Neural cell (in vitro differentiated cells): ENCODE measurements around the gene ELK4. TPM values are rescaled to one million over a fixed set of nuclear protein-coding genes. Genes with fewer than 3 reads are reported as not detected.

Experiments used
- H2AFZ ChIP-seq: fragments of 200-600, 300-800 bp; sonication (generic), shearing (Covaris generic); 2 replicates; pipeline ENCODE4 v1.6.0; 2014; ENCODE audit warnings: low read depth, mild to moderate bottlenecking, antibody characterized with exemption, low read length, moderate library complexity
- H3F3A ChIP-seq: fragments of 200-600 bp; shearing (Covaris generic); 2 replicates; pipeline ENCODE4 v1.6.1; 2016; ENCODE audit warnings: mild to moderate bottlenecking, moderate library complexity, mixed read lengths, antibody characterized with exemption, low read length; ENCODE audit not compliant: insufficient read depth, poor library complexity, severe bottlenecking
- H3K27ac ChIP-seq: fragments of 200-600, 300-800 bp; sonication (generic), shearing (Covaris generic); 2 replicates; pipeline ENCODE4 v1.5.1; 2014; ENCODE audit warnings: mild to moderate bottlenecking, low read length, moderate library complexity
- H3K27me3 ChIP-seq: fragments of 300-800, 200-600 bp; sonication (generic), shearing (Covaris generic); 2 replicates; pipeline ENCODE4 v1.6.0; 2014; ENCODE audit warnings: mild to moderate bottlenecking, low read depth, low read length, moderate library complexity; ENCODE audit not compliant: insufficient read depth
- H3K36me3 ChIP-seq: fragments of 300-800, 200-600 bp; sonication (generic), shearing (Covaris generic); 2 replicates; pipeline ENCODE4 v1.5.1; 2014; ENCODE audit warnings: mild to moderate bottlenecking, antibody characterized with exemption, low read length, moderate library complexity; ENCODE audit not compliant: insufficient read depth
- H3K4me2 ChIP-seq: fragments of 300-800, 200-600 bp; sonication (generic), shearing (Covaris generic); 2 replicates; pipeline ENCODE4 v1.6.0; 2014; ENCODE audit warnings: mild to moderate bottlenecking, low read length
- H3K4me3 ChIP-seq: fragments of 300-800, 200-600 bp; sonication (generic), shearing (Covaris generic); 2 replicates; pipeline ENCODE4 v1.5.1; 2014; ENCODE audit warnings: mild to moderate bottlenecking, low read length, moderate library complexity
- H3K79me2 ChIP-seq: fragments of 200-600 bp; shearing (Covaris generic); replicated peaks from 2 replicates; pipeline ENCODE4 v1.6.0; 2014; ENCODE audit warnings: mild to moderate bottlenecking, low read length, moderate library complexity; ENCODE audit not compliant: insufficient read depth
- H3K9ac ChIP-seq: fragments of 300-800, 200-600 bp; sonication (generic), shearing (Covaris generic); 2 replicates; pipeline ENCODE4 v1.6.1; 2016; ENCODE audit warnings: mild to moderate bottlenecking, low read length, mixed read lengths
- H3K9me2 ChIP-seq: fragments of 200-600 bp; shearing (Covaris generic); 2 replicates; pipeline ENCODE4 v1.6.1; 2016; ENCODE audit warnings: mild to moderate bottlenecking, low read length, mixed read lengths; ENCODE audit not compliant: insufficient read depth
- H3K9me3 ChIP-seq: fragments of 200-600, 300-800 bp; sonication (generic), shearing (Covaris generic); 2 replicates; pipeline ENCODE4 v1.6.1; 2016; ENCODE audit warnings: mild to moderate bottlenecking, mixed run types, low read length, moderate library complexity, mixed read lengths
- H4K20me1 ChIP-seq: fragments of 200-600 bp; shearing (Covaris generic); 2 replicates; pipeline ENCODE4 v1.6.1; 2016; ENCODE audit warnings: mild to moderate bottlenecking, mixed run types; ENCODE audit not compliant: insufficient read depth
- EP300 ChIP-seq: fragments of 450-650 bp; conservative IDR thresholded peaks from 2 replicates; pipeline ENCODE4 v1.6.1; 2014; ENCODE audit warnings: antibody characterized with exemption, mild to moderate bottlenecking, moderate library complexity; ENCODE audit not compliant: poor library complexity, severe bottlenecking
- EZH2 ChIP-seq: fragments of 200-600, 300-800 bp; shearing (Covaris generic), sonication (generic); IDR thresholded peaks from 2 replicates; pipeline ENCODE4 v1.6.1; 2014; ENCODE audit warnings: antibody characterized with exemption, low read length, borderline replicate concordance, mild to moderate bottlenecking; ENCODE audit not compliant: insufficient read depth, poor library complexity, severe bottlenecking
- MXI1 ChIP-seq: fragments of 450-650 bp; conservative IDR thresholded peaks from 2 replicates; pipeline ENCODE4 v1.6.1; 2014; ENCODE audit warnings: antibody characterized with exemption, mild to moderate bottlenecking; ENCODE audit not compliant: poor library complexity, severe bottlenecking
- POLR2AphosphoS5 ChIP-seq: IDR thresholded peaks from 2 replicates; pipeline ENCODE4 v1.6.1; 2012
- RAD21 ChIP-seq: fragments of 450-650 bp; conservative IDR thresholded peaks from 2 replicates; pipeline ENCODE4 v1.6.1; 2014; ENCODE audit warnings: antibody characterized with exemption, mild to moderate bottlenecking, moderate library complexity
- REST ChIP-seq: IDR thresholded peaks from 2 replicates; pipeline ENCODE4 v1.6.1; 2012; ENCODE audit warnings: borderline replicate concordance
- SMC3 ChIP-seq: fragments of 450-650 bp; conservative IDR thresholded peaks from 2 replicates; pipeline ENCODE4 v1.6.1; 2014; ENCODE audit warnings: antibody characterized with exemption, mild to moderate bottlenecking, moderate library complexity; ENCODE audit not compliant: poor library complexity
- TAF1 ChIP-seq: IDR thresholded peaks from 2 replicates; pipeline ENCODE4 v1.6.1; 2012; ENCODE audit warnings: low read depth
- polyA plus RNA-seq: library from polyadenylated mRNA; depleted of rRNA; stranded (reverse); fragments of >200 nt; gene quantifications from 2 replicates; pipeline ENCODE4 v1.2.3, GENCODE V29; 2014
- TF ChIP-seq, protein P1 (sequence below): fragments of 450-650 bp; IDR thresholded peaks from 2 replicates; pipeline ENCODE4 v1.5.1; 2014; ENCODE audit warnings: antibody characterized with exemption, mild to moderate bottlenecking, moderate library complexity; ENCODE audit not compliant: poor library complexity, severe bottlenecking

ELK4 gene
- polyA plus RNA-seq, 1 donor from 2014 or later: 10.0 TPM

DNA sequence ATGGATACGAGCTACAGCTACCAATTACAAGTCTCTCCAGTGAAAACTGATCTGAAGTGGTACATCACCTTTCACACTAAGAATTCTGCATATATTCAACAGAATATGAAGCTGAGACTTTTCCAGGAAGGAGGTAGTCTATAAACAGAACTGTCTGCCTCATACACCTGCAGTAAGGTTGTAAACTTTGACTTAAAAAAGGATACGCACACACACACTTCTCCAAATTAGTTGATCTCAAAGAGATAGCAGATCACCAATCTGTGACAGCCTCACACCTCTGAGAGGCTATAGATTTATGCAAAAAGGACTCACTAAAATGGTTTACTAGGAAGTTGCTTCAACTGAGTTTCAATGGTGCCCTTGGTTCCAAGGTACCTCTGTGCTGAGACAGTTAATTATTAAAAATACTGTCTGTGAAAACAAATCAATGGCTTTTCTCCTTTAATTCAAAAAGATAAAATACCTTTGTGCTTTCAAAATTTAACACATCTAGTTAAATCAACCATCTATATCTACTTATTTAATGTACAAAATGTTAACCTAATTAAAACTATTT, 17.9 kb downstream of the ELK4 start:
- Histone ChIP-seq H3K9ac (no peak overlapping the region), H3K79me2 (no peaks in the 10 kb centered on the region), H3K4me3 (no peak overlapping the region), H3K9me2 (no peaks in the 10 kb centered on the region), H3K36me3 (no peaks in the 10 kb centered on the region), H4K20me1 (no peaks in the 10 kb centered on the region), H3K27me3 (no peaks in the 10 kb centered on the region), H3F3A (no peaks in the 10 kb centered on the region), H3K9me3 (no peaks in the 10 kb centered on the region), H3K4me2 (no peak overlapping the region), H3K27ac (no peak overlapping the region), H2AFZ (no peak overlapping the region)
- TF ChIP-seq MXI1 (no peak), TAF1 (no peak), EZH2 (no peak), REST (no peak), POLR2AphosphoS5 (no peak), RAD21 (no peak), SMC3 (no peak), EP300 (no peak)
- TF ChIP-seq, protein P1, sequence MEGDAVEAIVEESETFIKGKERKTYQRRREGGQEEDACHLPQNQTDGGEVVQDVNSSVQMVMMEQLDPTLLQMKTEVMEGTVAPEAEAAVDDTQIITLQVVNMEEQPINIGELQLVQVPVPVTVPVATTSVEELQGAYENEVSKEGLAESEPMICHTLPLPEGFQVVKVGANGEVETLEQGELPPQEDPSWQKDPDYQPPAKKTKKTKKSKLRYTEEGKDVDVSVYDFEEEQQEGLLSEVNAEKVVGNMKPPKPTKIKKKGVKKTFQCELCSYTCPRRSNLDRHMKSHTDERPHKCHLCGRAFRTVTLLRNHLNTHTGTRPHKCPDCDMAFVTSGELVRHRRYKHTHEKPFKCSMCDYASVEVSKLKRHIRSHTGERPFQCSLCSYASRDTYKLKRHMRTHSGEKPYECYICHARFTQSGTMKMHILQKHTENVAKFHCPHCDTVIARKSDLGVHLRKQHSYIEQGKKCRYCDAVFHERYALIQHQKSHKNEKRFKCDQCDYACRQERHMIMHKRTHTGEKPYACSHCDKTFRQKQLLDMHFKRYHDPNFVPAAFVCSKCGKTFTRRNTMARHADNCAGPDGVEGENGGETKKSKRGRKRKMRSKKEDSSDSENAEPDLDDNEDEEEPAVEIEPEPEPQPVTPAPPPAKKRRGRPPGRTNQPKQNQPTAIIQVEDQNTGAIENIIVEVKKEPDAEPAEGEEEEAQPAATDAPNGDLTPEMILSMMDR: no peak

DNA sequence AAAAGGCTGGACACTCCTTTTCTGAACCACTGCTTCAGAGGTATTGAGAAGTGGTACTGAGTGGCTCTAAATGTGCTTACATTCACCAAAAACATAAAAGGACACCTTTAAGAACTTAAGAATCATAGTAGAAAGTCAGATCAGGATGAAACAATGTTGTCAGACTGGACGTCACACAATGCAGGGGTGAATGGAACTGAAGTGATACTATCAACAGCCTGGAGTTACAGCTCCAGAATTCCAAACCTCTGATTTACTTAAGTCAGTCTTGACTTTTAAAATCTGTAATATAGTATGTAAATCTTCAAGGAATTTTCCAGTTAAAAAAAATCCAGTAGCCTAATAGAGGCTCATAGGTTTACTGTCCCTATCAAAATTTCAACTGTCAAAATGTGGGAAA, 19.3 kb downstream of the ELK4 start:
- no peak overlapping the region for H3K9ac ChIP-seq
- no peaks in the 10 kb centered on the region for H3K27me3 ChIP-seq
- no peaks in the 10 kb centered on the region for H3K79me2 ChIP-seq
- TF ChIP-seq REST: no peak
- TF ChIP-seq SMC3: no peak
- TF ChIP-seq, protein P1: no peak
- TF ChIP-seq EP300: no peak
- TF ChIP-seq POLR2AphosphoS5: no peak
- TF ChIP-seq RAD21: no peak
- no peak for TF ChIP-seq TAF1
- TF ChIP-seq EZH2: no peak
- TF ChIP-seq MXI1: no peak
- H3K9me3 ChIP-seq: no peaks in the 10 kb centered on the region
- H3F3A ChIP-seq: no peaks in the 10 kb centered on the region
- no peak overlapping the region for H3K4me3 ChIP-seq
- no peak overlapping the region for H2AFZ ChIP-seq
- H3K9me2 ChIP-seq: no peaks in the 10 kb centered on the region
- H3K27ac ChIP-seq: no peak overlapping the region
- no peaks in the 10 kb centered on the region for H3K36me3 ChIP-seq
- no peak overlapping the region for H3K4me2 ChIP-seq
- no peaks in the 10 kb centered on the region for H4K20me1 ChIP-seq
